HG03432 (cell line): ENCODE measurements around the gene C2.
"Not testable (repeated sequence)": the region's sequence is repeated elsewhere in the genome, so short reads cannot be mapped to it uniquely, and the experiment has no call there.

Experiments used
- ATAC-seq: cut with Tn5 transposase; IDR thresholded peaks from one replicate; pipeline ENCODE4 v1.9.1; 2021; ENCODE audit warnings: mild to moderate bottlenecking, moderate library complexity; ENCODE audit not compliant: unreplicated experiment

Gene C2

DNA sequence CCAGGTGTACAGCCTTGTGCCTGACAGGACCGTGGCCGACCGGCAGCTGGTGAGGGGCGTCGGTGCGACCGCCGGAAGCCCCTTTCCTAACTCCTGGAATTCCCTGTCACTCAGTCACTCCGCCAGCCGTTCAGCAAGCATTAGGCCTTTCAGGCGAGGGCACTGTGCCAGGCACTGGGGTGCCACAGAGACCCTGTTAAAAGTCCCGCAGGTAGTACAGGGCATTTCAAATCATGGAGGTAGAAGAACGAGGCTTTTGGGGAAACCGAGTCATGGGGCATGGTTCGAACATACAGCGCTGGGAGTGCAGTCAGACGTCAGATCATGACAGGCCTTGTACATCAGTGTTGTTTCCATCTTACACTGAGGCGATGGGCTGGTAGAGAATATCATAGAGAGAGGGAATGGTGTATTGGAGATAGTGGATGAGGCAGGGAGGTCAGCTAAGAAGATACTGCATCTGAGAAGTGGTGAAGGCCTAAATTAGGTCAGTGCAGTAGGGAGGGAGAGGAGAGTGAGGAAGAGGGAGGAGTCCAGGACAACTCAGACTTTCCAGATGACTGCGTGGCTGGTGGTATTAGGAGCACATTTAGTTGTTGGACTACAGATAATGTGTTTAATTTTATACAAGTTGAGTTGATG, 45.3 kb downstream of the C2 start:
- no peak for ATAC-seq

- not testable (repeated sequence) for ATAC-seq
Observed at GRCh38 chr6:31976065-31976464, 48.5 kb downstream of the C2 start.

DNA sequence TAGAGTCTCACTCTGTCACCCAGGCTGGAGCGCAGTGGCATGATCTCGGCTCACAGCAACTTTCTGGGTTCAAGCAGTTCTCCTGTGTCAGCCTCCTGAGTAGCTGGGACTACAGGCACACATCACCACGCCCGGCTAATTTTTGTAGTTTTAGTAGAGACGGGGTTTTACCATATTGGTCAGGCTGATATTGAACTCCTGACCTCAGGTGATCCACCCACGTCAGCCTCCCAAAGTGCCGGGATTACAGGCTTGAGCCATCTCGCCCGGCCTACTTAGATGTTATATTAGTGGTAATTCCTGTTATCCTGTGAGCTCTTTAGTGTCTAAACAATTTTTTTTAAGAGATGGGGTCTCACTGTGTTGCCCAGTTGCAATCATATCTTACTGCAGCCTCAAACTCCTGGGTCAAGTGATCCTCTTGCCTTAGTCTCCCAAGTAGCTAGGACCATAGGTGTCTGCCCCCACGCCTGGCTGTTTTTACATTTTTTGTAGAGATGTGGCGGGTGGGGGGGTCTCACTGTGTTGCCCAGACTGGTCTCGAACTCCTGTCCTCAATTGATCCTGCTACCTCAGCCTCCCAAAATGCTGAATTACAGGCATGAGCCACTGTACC, 50.4 kb downstream of the C2 start:
- no peak for ATAC-seq

DNA sequence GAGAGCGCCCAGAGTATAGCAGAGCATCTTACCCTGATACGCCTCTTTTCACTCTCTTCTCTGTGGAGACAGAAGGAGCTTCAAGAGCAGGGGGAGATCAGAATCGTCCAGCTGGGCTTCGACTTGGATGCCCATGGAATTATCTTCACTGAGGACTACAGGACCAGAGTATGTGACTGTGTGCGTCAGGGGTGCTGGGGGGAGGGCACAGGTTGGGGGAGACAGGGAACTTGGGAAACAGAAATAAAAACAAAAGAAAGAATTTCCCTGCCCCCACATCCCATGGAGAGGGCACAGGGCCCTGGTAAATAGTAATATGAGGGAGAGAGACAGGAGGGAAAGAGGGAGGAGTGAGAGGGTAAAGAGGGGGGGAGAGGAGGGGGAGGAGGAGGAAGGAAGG, 51.3 kb downstream of the C2 start:
- no peak for ATAC-seq

DNA sequence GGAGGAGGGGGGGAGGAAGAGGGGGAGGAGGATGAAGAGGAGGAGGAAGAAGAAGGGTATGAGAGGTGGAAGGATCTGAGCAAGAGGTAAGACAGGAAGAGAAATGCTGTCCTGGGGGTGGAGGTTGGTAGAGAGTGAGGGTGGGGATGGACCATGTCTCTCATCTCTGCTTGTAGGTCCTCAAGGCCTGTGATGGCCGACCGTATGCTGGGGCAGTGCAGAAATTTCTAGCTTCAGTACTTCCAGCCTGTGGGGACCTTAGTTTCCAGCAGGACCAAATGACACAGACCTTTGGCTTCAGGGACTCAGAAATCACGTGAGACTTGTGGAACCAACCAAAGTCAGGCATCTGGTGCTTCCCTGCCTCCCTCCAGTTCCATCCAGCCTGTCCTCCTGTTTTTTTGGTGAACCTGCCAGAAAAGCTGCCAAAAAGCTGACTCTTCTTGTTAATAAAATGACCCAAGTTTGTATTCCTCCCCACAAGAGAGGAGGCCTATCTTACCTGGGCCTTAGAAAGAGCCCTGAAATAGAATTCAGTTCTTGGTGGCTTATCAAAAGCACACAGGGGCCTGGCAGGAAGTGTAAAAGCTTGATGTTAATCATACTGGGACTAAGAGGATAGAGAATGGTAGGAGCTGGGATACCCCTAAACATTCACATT, 51.9 kb downstream of the C2 start:
- no peak for ATAC-seq

DNA sequence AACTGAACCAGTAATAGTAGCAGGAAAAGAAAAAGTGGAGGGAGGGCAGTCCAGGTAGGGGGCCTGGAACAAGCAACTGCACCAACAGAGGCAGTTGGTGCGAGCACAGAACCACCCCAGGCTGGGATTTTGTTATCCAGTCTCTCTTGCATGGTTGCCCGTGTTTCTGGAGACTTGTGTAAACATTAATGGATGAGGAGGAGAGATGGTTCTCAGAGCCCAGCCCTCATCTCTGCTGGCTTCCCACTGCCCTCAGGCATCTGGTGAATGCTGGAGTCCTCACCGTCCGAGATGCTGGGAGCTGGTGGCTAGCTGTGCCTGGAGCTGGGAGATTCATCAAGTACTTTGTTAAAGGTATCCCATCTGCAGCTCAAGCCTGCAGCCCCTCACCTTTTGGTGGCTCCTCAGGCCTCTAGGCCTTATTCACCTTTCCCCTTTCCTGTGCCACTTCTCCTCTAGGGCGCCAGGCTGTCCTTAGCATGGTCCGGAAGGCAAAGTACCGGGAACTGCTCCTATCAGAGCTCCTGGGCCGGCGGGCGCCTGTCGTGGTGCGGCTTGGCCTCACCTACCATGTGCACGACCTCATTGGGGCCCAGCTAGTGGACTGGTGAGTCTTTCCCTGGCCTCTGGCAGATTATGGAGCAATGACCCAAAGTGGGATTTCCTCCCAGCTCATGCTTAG, 52.8 kb downstream of the C2 start:
- not testable (repeated sequence) for ATAC-seq

GRCh38 chr6:31980998-31981397, 53.5 kb downstream of the C2 start:
- not testable (repeated sequence) for ATAC-seq

- ATAC-seq, result not testable (repeated sequence)
Observed at GRCh38 chr6:31981744-31982143, 54.2 kb downstream of the C2 start, which contains the start of gene C4A. TSS of gene C4A (plus strand) at chr6:31982057. CDS start at chr6:31982108, 51 bp downstream.

- ATAC-seq, result not testable (repeated sequence)
Observed at GRCh38 chr6:31989363-31989762, 61.8 kb downstream of the C2 start.

DNA sequence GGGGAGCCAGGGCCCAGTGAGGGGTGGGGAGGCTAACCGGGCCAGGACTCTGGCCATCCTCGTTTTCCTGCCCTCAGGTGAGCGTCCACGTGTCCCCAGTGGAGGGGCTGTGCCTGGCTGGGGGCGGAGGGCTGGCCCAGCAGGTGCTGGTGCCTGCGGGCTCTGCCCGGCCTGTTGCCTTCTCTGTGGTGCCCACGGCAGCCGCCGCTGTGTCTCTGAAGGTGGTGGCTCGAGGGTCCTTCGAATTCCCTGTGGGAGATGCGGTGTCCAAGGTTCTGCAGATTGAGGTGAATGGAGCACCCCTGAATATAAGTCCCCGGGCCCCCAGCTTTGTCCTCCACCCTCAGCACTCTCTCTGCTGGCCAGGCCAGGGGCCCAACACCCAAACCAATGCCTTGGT, 66.9 kb downstream of the C2 start:
- ATAC-seq, result not testable (repeated sequence)
